ENCODE data around the gene ELP2. TPM values are rescaled to one million over a fixed set of nuclear protein-coding genes. Genes with fewer than 3 reads are reported as not detected.

Gene ELP2, protein sequence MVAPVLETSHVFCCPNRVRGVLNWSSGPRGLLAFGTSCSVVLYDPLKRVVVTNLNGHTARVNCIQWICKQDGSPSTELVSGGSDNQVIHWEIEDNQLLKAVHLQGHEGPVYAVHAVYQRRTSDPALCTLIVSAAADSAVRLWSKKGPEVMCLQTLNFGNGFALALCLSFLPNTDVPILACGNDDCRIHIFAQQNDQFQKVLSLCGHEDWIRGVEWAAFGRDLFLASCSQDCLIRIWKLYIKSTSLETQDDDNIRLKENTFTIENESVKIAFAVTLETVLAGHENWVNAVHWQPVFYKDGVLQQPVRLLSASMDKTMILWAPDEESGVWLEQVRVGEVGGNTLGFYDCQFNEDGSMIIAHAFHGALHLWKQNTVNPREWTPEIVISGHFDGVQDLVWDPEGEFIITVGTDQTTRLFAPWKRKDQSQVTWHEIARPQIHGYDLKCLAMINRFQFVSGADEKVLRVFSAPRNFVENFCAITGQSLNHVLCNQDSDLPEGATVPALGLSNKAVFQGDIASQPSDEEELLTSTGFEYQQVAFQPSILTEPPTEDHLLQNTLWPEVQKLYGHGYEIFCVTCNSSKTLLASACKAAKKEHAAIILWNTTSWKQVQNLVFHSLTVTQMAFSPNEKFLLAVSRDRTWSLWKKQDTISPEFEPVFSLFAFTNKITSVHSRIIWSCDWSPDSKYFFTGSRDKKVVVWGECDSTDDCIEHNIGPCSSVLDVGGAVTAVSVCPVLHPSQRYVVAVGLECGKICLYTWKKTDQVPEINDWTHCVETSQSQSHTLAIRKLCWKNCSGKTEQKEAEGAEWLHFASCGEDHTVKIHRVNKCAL
- 87.3 and 133 TPM in 2 replicates for total RNA-seq

GRCh38 chr18:36129300-36130038, at the start of gene ELP2, which contains the start of gene SLC39A6:
TSS of gene ELP2 (plus strand) at chr18:36129899. CDS start at chr18:36129934, 35 bp downstream.
TSS of gene SLC39A6 (minus strand) at chr18:36129340. CDS start at chr18:36127007, 2,333 bp downstream.

DNA sequence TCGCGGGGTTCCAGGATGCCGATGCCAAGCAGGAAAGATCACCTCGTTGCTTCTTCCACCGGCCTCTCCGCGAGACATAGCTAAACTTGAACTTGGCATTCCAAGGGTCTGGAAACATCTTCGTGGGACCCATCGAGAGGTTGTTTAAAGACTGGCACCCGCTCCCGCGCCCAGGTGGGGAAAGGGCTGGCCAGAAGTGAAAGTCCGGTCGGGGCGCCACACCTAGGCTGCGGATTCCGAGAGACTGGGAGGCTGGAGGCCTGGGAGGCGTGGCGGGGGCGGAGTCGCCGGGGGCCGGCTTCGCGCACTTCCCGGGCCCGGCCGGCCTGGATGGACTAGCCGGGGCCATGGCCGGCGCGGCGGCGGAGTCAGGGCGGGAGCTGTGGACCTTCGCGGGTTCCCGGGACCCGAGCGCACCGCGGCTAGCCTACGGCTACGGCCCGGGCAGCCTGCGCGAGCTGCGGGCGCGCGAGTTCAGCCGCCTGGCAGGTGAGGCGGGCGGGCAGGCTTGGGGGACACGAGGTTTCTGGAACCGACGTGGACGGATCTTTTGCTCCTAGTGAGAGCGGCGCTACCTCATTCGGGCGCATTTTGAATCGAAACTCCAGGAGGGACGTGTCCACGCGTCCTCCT, 57.6 kb downstream of the ELP2 start, which contains the start of gene MOCOS:
MOCOS (plus strand) TSS at position 305 of the 633 bp plus-strand sequence; CDS start at position 348, 43 bp downstream.

Other genes starting within 250 kb of the ELP2 start
- 25.1 and 39.3 TPM in 2 replicates for gene RPRD1A, start 62.3 kb upstream of the ELP2 start, total RNA-seq
- 12.3 and 37.8 TPM in 2 replicates for gene SLC39A6, start 559 bp upstream of the ELP2 start, total RNA-seq
- gene MOCOS, start 57.6 kb downstream of the ELP2 start, total RNA-seq: 0.19 and 0.32 TPM in 2 replicates
- 0.06 and 0.16 TPM in 2 replicates for gene FHOD3, start 167.8 kb downstream of the ELP2 start, total RNA-seq